Loucy (cell line): ENCODE measurements around the gene SORCS2.

Source experiments
- H2AFZ ChIP-seq: fragments of 200-600 bp; sonication (generic); 2 replicates; pipeline ENCODE4 v1.6.0; 2016; ENCODE audit warnings: antibody characterized with exemption, mild to moderate bottlenecking, low read length, moderate library complexity
- H3F3A ChIP-seq: fragments of 200-600 bp; 2 replicates; pipeline ENCODE4 v1.6.0; 2016; ENCODE audit warnings: antibody characterized with exemption, low read depth, mild to moderate bottlenecking
- H3K27me3 ChIP-seq: fragments of 200-600 bp; sonication (generic); 2 replicates; pipeline ENCODE4 v1.6.1; 2014; ENCODE audit warnings: low read length, mild to moderate bottlenecking; ENCODE audit not compliant: insufficient read depth, poor library complexity, severe bottlenecking
- H3K36me3 ChIP-seq: fragments of 200-600 bp; sonication (generic); 2 replicates; pipeline ENCODE4 v1.6.1; 2016; ENCODE audit warnings: low read length; ENCODE audit not compliant: insufficient read depth
- H3K4me1 ChIP-seq: fragments of 200-600 bp; sonication (generic); 2 replicates; pipeline ENCODE4 v1.5.1; 2014; ENCODE audit warnings: low read length, mild to moderate bottlenecking; ENCODE audit not compliant: insufficient read depth, poor library complexity, severe bottlenecking
- H3K4me2 ChIP-seq: fragments of 200-600 bp; sonication (generic); 2 replicates; pipeline ENCODE4 v1.6.0; 2014; ENCODE audit warnings: antibody characterized with exemption, low read length, low read depth, mild to moderate bottlenecking; ENCODE audit not compliant: poor library complexity, severe bottlenecking
- H3K4me3 ChIP-seq: fragments of 200-600 bp; sonication (generic); 2 replicates; pipeline ENCODE4 v1.5.1; 2014; ENCODE audit warnings: low read length, mild to moderate bottlenecking, mixed read lengths; ENCODE audit not compliant: poor library complexity, severe bottlenecking
- H3K79me2 ChIP-seq: fragments of 200-600 bp; sonication (generic); 2 replicates; pipeline ENCODE4 v1.6.1; 2014; ENCODE audit warnings: low read length; ENCODE audit not compliant: insufficient read depth
- H3K9ac ChIP-seq: fragments of 200-600 bp; sonication (generic); 2 replicates; pipeline ENCODE4 v1.6.0; 2014; ENCODE audit warnings: mild to moderate bottlenecking, low read depth, low read length, moderate library complexity; ENCODE audit not compliant: poor library complexity, severe bottlenecking
- H3K9me2 ChIP-seq: fragments of 200-600 bp; sonication (generic); replicated peaks from 2 replicates; pipeline ENCODE4 v1.6.1; 2016; ENCODE audit warnings: low read depth, low read length, mixed read lengths
- H3K9me3 ChIP-seq: fragments of 200-600 bp; sonication (generic); 2 replicates; pipeline ENCODE4 v1.6.1; 2014; ENCODE audit warnings: mild to moderate bottlenecking, antibody characterized with exemption, low read length, low read depth; ENCODE audit not compliant: insufficient read depth
- H4K20me1 ChIP-seq: fragments of 200-600 bp; sonication (generic); 2 replicates; pipeline ENCODE4 v1.6.0; 2014; ENCODE audit warnings: antibody characterized with exemption, low read length, mild to moderate bottlenecking; ENCODE audit not compliant: insufficient read depth, poor library complexity, severe bottlenecking
- CTCF ChIP-seq: fragments of 200-600 bp; sonication (generic); conservative IDR thresholded peaks from 2 replicates; pipeline ENCODE4 v1.5.1; 2014; ENCODE audit warnings: mild to moderate bottlenecking, antibody characterized with exemption, low read length
- EZH2phosphoT487 ChIP-seq: fragments of 200-600 bp; IDR thresholded peaks from 2 replicates; pipeline ENCODE4 v1.6.1; 2018; ENCODE audit warnings: antibody characterized with exemption, mild to moderate bottlenecking, moderate library complexity, borderline replicate concordance

Gene SORCS2

GRCh38 chr4:7428261-7429068, 236.1 kb downstream of the SORCS2 start:
- H3K9ac ChIP-seq, result no peak overlapping the region
- H3K9me2 ChIP-seq, result no peaks in the 10 kb centered on the region
- H3K4me2 ChIP-seq, result no peak overlapping the region
- peaks cover 10% of the 10 kb centered on the region; the same call in 1 of the 2 replicates for H3K9me3 ChIP-seq
- TF ChIP-seq CTCF, result no peak
- TF ChIP-seq EZH2phosphoT487, result no peak
- no peak overlapping the region for H3K4me3 ChIP-seq
- no peaks in the 10 kb centered on the region for H3K4me1 ChIP-seq
- no peaks in the 10 kb centered on the region for H3F3A ChIP-seq
- no peaks in the 10 kb centered on the region for H3K27me3 ChIP-seq
- no peaks in the 10 kb centered on the region for H4K20me1 ChIP-seq
- no peaks in the 10 kb centered on the region for H3K79me2 ChIP-seq
- H3K36me3 ChIP-seq, result no peaks in the 10 kb centered on the region
- H2AFZ ChIP-seq, result no peak overlapping the region

- Histone ChIP-seq H3K4me1 (no peaks in the 10 kb centered on the region), H3K36me3 (no peaks in the 10 kb centered on the region), H3K27me3 (no peaks in the 10 kb centered on the region), H3K9me3 (peaks cover 10% of the 10 kb centered on the region; the same call in 1 of the 2 replicates), H3K4me3 (no peak overlapping the region), H3F3A (no peaks in the 10 kb centered on the region), H3K9ac (no peak overlapping the region), H2AFZ (no peak overlapping the region), H4K20me1 (no peaks in the 10 kb centered on the region), H3K9me2 (no peaks in the 10 kb centered on the region), H3K79me2 (no peaks in the 10 kb centered on the region), H3K4me2 (no peak overlapping the region)
- no peak for TF ChIP-seq CTCF
- no peak for TF ChIP-seq EZH2phosphoT487
Measured at GRCh38 chr4:7429069-7429416, 236.7 kb downstream of the SORCS2 start.

GRCh38 chr4:7429601-7430078, 237.3 kb downstream of the SORCS2 start:
- Histone ChIP-seq H3K4me2 (no peak overlapping the region), H3K36me3 (no peaks in the 10 kb centered on the region), H3K9me2 (no peaks in the 10 kb centered on the region), H3K9ac (no peak overlapping the region), H3K9me3 (peaks cover 10% of the 10 kb centered on the region; the same call in 1 of the 2 replicates), H3K4me1 (no peaks in the 10 kb centered on the region), H3F3A (no peaks in the 10 kb centered on the region), H3K4me3 (no peak overlapping the region), H3K27me3 (no peaks in the 10 kb centered on the region), H2AFZ (no peak overlapping the region), H3K79me2 (no peaks in the 10 kb centered on the region), H4K20me1 (no peaks in the 10 kb centered on the region)
- no peak for TF ChIP-seq EZH2phosphoT487
- TF ChIP-seq CTCF, result no peak
